SK-N-MC (cell line): ENCODE data around the gene PROCA1.

Source experiments
- DNase-seq: peaks from one replicate; pipeline ENCODE4 v3.0.0-alpha.2; 2011; ENCODE audit warnings: low read depth, low spot score
- H3K27ac ChIP-seq: fragments of 200-600 bp; sonication (generic); 2 replicates; pipeline ENCODE4 v1.5.1; 2016; ENCODE audit warnings: mixed run types
- H3K36me3 ChIP-seq: fragments of 200-600 bp; sonication (generic); 2 replicates; pipeline ENCODE4 v1.6.1; 2017; ENCODE audit warnings: antibody characterized with exemption, low read length, mixed read lengths; ENCODE audit not compliant: insufficient read depth
- H3K4me3 ChIP-seq: fragments of 200-600 bp; sonication (generic); 2 replicates; pipeline ENCODE4 v1.5.1; 2016
- H3K9ac ChIP-seq: fragments of 200-600 bp; sonication (generic); 2 replicates; pipeline ENCODE4 v1.8.0; 2017; ENCODE audit warnings: mixed run types, mixed read lengths; ENCODE audit not compliant: insufficient read length
- H3K9me3 ChIP-seq: fragments of 200-600 bp; sonication (generic); 2 replicates; pipeline ENCODE4 v1.6.1; 2017; ENCODE audit warnings: low read depth, mild to moderate bottlenecking, antibody characterized with exemption, low read length, moderate library complexity, mixed read lengths
- EZH2 ChIP-seq: fragments of 200-600 bp; sonication (generic); IDR thresholded peaks from one replicate; pipeline ENCODE4 v1.6.1; 2017; ENCODE audit warnings: antibody characterized with exemption
- FOXP2 ChIP-seq: optimal IDR thresholded peaks from 2 replicates; pipeline ENCODE3; 2011; ENCODE audit warnings: mild to moderate bottlenecking, moderate library complexity; ENCODE audit not compliant: insufficient read depth; ENCODE audit errors: extremely low read length, control extremely low read depth
- POLR2AphosphoS5 ChIP-seq: IDR thresholded peaks from 2 replicates; pipeline ENCODE4 v1.6.1; 2012; ENCODE audit warnings: mild to moderate bottlenecking, low read depth, low read length, borderline replicate concordance

PROCA1 gene

GRCh38 chr17:28744972-28745785, 33.5 kb upstream of the PROCA1 start:
- peak overlapping the region; percentile 80 for H3K9ac ChIP-seq
- H3K27ac ChIP-seq = peak overlapping the region; percentile 70
- TF ChIP-seq FOXP2 (peak; percentile 9), POLR2AphosphoS5 (no peak), EZH2 (no peak)
- no peaks in the 10 kb centered on the region for H3K9me3 ChIP-seq
- peaks cover 44% of the 10 kb centered on the region for H3K36me3 ChIP-seq
- H3K4me3 ChIP-seq = peak overlapping the region; percentile 85
- no peak for DNase-seq

- peak overlapping the region; percentile 70 for H3K27ac ChIP-seq
- peak overlapping the region; percentile 85 for H3K4me3 ChIP-seq
- no peaks in the 10 kb centered on the region for H3K9me3 ChIP-seq
- TF ChIP-seq EZH2 = no peak
- TF ChIP-seq POLR2AphosphoS5 = peak; percentile 59; the same call in 1 of the 2 replicates
- peak overlapping the region; percentile 80 for H3K9ac ChIP-seq
- peaks cover 35% of the 10 kb centered on the region for H3K36me3 ChIP-seq
- DNase-seq = no peak
Measured at GRCh38 chr17:28744104-28744971, 32.6 kb upstream of the PROCA1 start.

GRCh38 chr17:28743243-28744103, 31.8 kb upstream of the PROCA1 start, which contains the start of gene TRAF4:
TRAF4 (plus strand) TSS chr17:28744011; CDS start chr17:28744113, 102 bp downstream.
- H3K9me3 ChIP-seq = no peaks in the 10 kb centered on the region
- peak within 1 kb of the TSS; percentile 70 for H3K27ac ChIP-seq
- peaks cover 27% of the 10 kb centered on the region for H3K36me3 ChIP-seq
- peak within 1 kb of the TSS; percentile 85 for H3K4me3 ChIP-seq
- TF ChIP-seq EZH2 (no peak), POLR2AphosphoS5 (peak; percentile 34; the same call in 1 of the 2 replicates), FOXP2 (peak; percentile 13)
- peak within 1 kb of the TSS; percentile 80 for H3K9ac ChIP-seq
- no peak for DNase-seq

GRCh38 chr17:28741358-28742349, 30.0 kb upstream of the PROCA1 start:
- H3K9ac ChIP-seq = no peak overlapping the region
- no peaks in the 10 kb centered on the region for H3K9me3 ChIP-seq
- TF ChIP-seq EZH2 (no peak), POLR2AphosphoS5 (no peak), FOXP2 (no peak)
- no peak overlapping the region for H3K27ac ChIP-seq
- no peak overlapping the region for H3K4me3 ChIP-seq
- no peak for DNase-seq
- peaks cover 8% of the 10 kb centered on the region for H3K36me3 ChIP-seq

- no peaks in the 10 kb centered on the region for H3K9me3 ChIP-seq
- TF ChIP-seq POLR2AphosphoS5 (no peak), EZH2 (no peak), FOXP2 (no peak)
- no peak for DNase-seq
- H3K27ac ChIP-seq = no peak overlapping the region
- no peak overlapping the region for H3K9ac ChIP-seq
- H3K36me3 ChIP-seq = no peaks in the 10 kb centered on the region
- no peak overlapping the region for H3K4me3 ChIP-seq
Measured at GRCh38 chr17:28740406-28741357, 29.0 kb upstream of the PROCA1 start.

- TF ChIP-seq FOXP2 = no peak
- TF ChIP-seq POLR2AphosphoS5 = no peak
- no peak for TF ChIP-seq EZH2
- H3K36me3 ChIP-seq = no peaks in the 10 kb centered on the region
- no peak overlapping the region for H3K9ac ChIP-seq
- no peaks in the 10 kb centered on the region for H3K9me3 ChIP-seq
- no peak overlapping the region for H3K4me3 ChIP-seq
- no peak overlapping the region for H3K27ac ChIP-seq
- no peak for DNase-seq
Measured at GRCh38 chr17:28738680-28739384, 27.1 kb upstream of the PROCA1 start.
